ENCODE results near the gene KIF26B. TPM values are rescaled to one million over a fixed set of nuclear protein-coding genes. Genes with fewer than 3 reads are reported as not detected.

KIF26B gene
- total RNA-seq, 1 donor from 2014 or later = 3.5 TPM

DNA sequence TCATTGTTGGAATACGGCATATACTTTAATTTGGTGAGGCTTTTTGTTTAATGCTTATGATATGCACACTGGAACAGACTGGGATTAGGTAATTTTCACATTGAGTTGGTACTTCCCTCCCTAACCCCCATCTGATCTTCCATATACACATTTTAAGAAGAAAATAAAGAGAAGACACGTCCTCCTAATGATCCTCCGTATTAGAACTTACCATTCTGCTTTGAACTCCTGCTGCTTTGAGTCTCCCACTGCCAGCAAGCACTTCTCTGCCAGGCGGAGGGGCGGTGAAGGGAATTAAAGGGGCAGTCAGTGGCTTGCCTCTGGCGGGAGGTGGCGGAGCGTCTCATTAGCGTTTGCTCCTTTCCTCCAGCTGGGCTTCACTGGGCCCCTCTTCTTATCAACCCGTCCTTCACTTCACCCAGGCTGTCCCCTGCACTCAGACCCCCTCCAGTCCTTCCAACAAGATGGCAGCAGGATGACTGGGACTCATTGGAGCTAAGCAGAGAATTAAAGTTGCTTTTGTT lies 433.4 kb downstream of the KIF26B start:
- intact Hi-C loops (cut with micrococcal nuclease) = no loop called here
- Histone ChIP-seq H3K4me3 (no peak overlapping the region), H3K9me3 (replicated peaks) (no peaks in the 10 kb centered on the region), H3K4me1 (no peaks in the 10 kb centered on the region), H3K36me3 (no peaks in the 10 kb centered on the region), H3K27ac (replicated peaks) (no peak overlapping the region), H3K27me3 (ENCODE audit: low read depth) (peaks cover 23% of the 10 kb centered on the region)
- TF ChIP-seq, protein P1, sequence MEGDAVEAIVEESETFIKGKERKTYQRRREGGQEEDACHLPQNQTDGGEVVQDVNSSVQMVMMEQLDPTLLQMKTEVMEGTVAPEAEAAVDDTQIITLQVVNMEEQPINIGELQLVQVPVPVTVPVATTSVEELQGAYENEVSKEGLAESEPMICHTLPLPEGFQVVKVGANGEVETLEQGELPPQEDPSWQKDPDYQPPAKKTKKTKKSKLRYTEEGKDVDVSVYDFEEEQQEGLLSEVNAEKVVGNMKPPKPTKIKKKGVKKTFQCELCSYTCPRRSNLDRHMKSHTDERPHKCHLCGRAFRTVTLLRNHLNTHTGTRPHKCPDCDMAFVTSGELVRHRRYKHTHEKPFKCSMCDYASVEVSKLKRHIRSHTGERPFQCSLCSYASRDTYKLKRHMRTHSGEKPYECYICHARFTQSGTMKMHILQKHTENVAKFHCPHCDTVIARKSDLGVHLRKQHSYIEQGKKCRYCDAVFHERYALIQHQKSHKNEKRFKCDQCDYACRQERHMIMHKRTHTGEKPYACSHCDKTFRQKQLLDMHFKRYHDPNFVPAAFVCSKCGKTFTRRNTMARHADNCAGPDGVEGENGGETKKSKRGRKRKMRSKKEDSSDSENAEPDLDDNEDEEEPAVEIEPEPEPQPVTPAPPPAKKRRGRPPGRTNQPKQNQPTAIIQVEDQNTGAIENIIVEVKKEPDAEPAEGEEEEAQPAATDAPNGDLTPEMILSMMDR (IDR thresholded peaks at IDR 0.05; ENCODE audit: borderline replicate concordance) = no peak
- DNase-seq = no peak

DNA sequence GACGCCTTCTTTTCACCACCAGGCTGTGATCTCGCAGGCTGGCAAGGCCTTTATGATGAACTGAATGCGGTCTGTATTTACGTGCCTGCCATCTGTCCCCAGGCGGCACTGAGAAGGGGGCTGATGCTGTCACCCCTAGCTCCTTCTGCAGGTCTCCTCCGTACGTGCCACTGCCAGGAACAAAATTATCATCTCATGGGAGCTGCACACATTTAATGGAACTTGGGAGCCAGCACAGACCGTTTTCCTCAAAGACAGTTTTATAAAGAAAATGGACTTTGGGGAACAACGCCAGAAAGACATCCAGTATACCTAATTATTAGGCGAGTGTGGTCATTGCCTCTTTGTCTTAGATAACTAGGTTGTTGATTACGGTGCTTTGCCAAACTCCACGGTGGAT lies 434.5 kb downstream of the KIF26B start:
- TF ChIP-seq, protein P1 (IDR thresholded peaks at IDR 0.05; ENCODE audit: borderline replicate concordance) = no peak
- Histone ChIP-seq H3K27ac (replicated peaks) (no peak overlapping the region), H3K4me3 (no peak overlapping the region), H3K9me3 (replicated peaks) (peaks cover 7% of the 10 kb centered on the region), H3K27me3 (ENCODE audit: low read depth) (peaks cover 22% of the 10 kb centered on the region), H3K36me3 (no peaks in the 10 kb centered on the region), H3K4me1 (no peaks in the 10 kb centered on the region)
- intact Hi-C loops (cut with micrococcal nuclease) = no loop called here
- DNase-seq = no peak

DNA sequence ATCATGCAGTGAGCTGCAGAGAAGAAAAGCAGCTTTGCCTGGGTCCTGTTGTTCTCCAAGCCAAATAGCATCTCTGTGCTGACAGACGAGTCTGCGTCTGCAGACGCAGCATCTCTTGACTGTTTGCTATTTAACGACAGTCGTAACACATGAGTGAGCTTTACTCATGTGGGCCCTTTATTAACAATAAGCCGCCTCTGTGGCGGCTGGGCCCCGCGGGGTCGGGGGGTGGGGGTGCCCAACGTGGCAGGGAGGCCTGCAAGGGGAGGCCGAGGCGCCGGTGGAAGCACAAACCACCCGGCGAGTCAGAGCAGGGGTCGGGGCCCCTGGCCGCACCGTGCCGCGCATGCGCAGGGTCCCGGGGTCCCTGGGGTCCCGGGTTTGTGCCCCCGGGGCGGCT lies 435.1 kb downstream of the KIF26B start:
- peaks cover 17% of the 10 kb centered on the region for H3K27me3 ChIP-seq (ENCODE audit: low read depth)
- no peak overlapping the region for H3K4me3 ChIP-seq
- intact Hi-C loops (cut with micrococcal nuclease) = no loop called here
- peaks cover 10% of the 10 kb centered on the region for H3K9me3 ChIP-seq (replicated peaks)
- no peak overlapping the region for H3K27ac ChIP-seq (replicated peaks)
- TF ChIP-seq, protein P1 (IDR thresholded peaks at IDR 0.05; ENCODE audit: borderline replicate concordance) = no peak
- no peak for DNase-seq
- no peaks in the 10 kb centered on the region for H3K36me3 ChIP-seq
- no peaks in the 10 kb centered on the region for H3K4me1 ChIP-seq

DNA sequence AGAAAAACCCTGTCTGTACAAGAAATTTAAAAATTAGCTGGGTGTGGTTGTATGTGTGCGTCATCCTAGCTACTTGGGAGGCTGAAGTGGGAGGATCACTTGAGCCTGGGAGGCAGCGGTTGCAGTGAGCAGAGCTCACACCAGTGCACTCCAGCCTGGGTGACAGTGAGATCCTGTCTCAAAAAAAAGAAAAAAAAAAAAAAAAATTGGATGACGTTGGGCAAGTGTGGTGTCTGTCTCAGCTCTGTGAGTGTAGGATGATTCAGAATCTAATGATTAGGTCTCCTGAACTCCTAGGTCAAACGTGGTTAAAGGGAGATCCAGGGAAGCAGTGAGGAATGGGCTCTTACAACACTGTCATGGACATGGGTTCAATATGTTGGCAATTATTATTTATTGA lies 435.9 kb downstream of the KIF26B start:
- DNase-seq = no peak
- intact Hi-C loops (cut with micrococcal nuclease) = no loop called here
- peaks cover 10% of the 10 kb centered on the region for H3K9me3 ChIP-seq (replicated peaks)
- TF ChIP-seq, protein P1 (IDR thresholded peaks at IDR 0.05; ENCODE audit: borderline replicate concordance) = no peak
- H3K27me3 ChIP-seq (ENCODE audit: low read depth) = peaks cover 17% of the 10 kb centered on the region
- H3K4me1 ChIP-seq = no peaks in the 10 kb centered on the region
- no peak overlapping the region for H3K4me3 ChIP-seq
- H3K36me3 ChIP-seq = no peaks in the 10 kb centered on the region
- no peak overlapping the region for H3K27ac ChIP-seq (replicated peaks)

DNA sequence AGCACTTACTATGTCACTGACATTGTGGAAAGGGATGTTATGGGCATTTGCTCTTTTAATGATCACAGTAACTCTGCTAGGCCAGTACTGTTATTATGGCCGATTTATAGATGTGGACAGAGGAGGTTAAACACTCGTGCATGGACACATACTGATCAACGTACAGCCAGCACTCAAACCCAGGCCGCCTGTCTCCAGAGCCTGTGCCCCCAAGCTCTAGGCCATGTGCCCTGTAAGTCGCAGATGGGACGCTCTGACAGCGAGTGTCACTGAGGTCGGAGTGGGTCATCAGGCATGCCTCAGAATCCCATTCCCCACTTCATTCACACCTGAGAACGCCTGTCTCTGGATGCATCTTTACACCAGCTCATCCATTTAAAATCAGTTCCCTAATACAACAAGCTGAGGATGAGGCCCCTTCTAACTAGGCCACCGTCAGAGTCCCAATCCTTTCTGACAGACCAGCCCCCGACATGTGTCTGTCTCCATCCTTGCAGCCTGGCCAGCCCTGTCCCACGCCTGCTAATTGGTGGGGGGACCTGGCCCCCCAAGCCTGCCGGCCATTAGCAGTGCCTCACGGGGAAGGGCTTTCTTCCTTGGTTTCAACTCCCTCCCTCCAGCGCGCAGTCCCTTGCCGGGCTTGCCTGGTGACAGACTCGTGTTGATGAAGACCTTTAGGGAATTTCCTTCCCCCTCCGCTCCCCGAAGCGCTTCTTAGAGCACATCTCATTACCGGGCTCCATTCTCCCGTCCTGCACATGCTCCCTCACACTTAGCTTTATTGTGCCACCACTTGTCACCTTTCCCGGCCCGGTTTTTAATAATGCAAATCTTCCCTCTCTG lies 436.8 kb downstream of the KIF26B start:
- H3K27me3 ChIP-seq (ENCODE audit: low read depth) = peaks cover 17% of the 10 kb centered on the region
- no peaks in the 10 kb centered on the region for H3K4me1 ChIP-seq
- intact Hi-C loops (cut with micrococcal nuclease) = no loop called here
- H3K9me3 ChIP-seq (replicated peaks) = peaks cover 10% of the 10 kb centered on the region
- no peak overlapping the region for H3K4me3 ChIP-seq
- H3K36me3 ChIP-seq = no peaks in the 10 kb centered on the region
- no peak for DNase-seq
- no peak overlapping the region for H3K27ac ChIP-seq (replicated peaks)
- TF ChIP-seq, protein P1 (IDR thresholded peaks at IDR 0.05; ENCODE audit: borderline replicate concordance) = no peak
